Pancreas (tissue), 10 donors: ENCODE results near the gene CERKL. TPM values are rescaled to one million over a fixed set of nuclear protein-coding genes. Genes with fewer than 3 reads are reported as not detected.

Source experiments
- ATAC-seq, 4 donors: fragments of 200-7000 bp; cut with Tn5 transposase; one replicate each; pipeline versions ENCODE4 v1.8.0 to v1.9.1; 2020; ENCODE audit warnings: mild to moderate bottlenecking in 4 of 4, moderate library complexity in 4 of 4
- DNase-seq, 6 donors: peaks; one replicate each; pipeline ENCODE4 v3.0.0-alpha.2; 2020
- FAIRE-seq: peaks from 2 replicates; lab custom pipeline; 2012; peaks lifted over from hg19 to GRCh38; lab: Jason Lieb, UNC
- H3K27ac ChIP-seq, 4 donors: fragments of 200-600 bp; sonication (generic); 1 replicate in 3 of 4; 2 replicates in 1 of 4; pipeline versions ENCODE4 v1.5.0 to v1.8.0; 2020
- H3K27me3 ChIP-seq, 4 donors: fragments of 200-600 bp; one replicate each; pipeline ENCODE4 v1.8.0; 2021
- H3K36me3 ChIP-seq, 3 donors: fragments of 200-600 bp; sonication (generic) in 1 of 3; one replicate each; pipeline versions ENCODE4 v1.5.0 to v1.8.0; 2020 to 2021
- H3K4me1 ChIP-seq, 3 donors: fragments of 200-600 bp; one replicate each; pipeline ENCODE4 v1.8.0; 2021
- H3K4me3 ChIP-seq, 4 donors: fragments of 200-600 bp; sonication (generic) in 2 of 4; one replicate each; pipeline versions ENCODE4 v1.5.0 to v1.8.0; 2020 to 2021
- H3K9me3 ChIP-seq, 4 donors: fragments of 200-600 bp; one replicate each; pipeline ENCODE4 v1.8.0; 2021
- WGBS, 2 donors: extraction: QIAGEN DNeasy Blood & Tissue Kit; methylation state at CpG; one replicate each; pipeline ENCODE4 v1.1.7; 2013; 5-methylcytosine and 5-hydroxymethylcytosine counted together
- intact Hi-C, 3 donors: fragments of 100-400 bp; cut with DNase I; formaldehyde crosslinking; loops; one replicate each; pipeline versions ENCODE4 v1.11.1 to v1.14.2; 2022
- polyA plus RNA-seq, 2 donors: library from polyadenylated mRNA; stranded (reverse); fragments of 200-250 nt; gene quantifications; one replicate each; pipeline ENCODE4 v1.2.3, GENCODE V29; 2013
- total RNA-seq, 6 donors: library from RNA; stranded (reverse); fragmentation: NEBNext Ultra II Directional in 4 of 6; extraction: Animal tissue kit (Norgen Biotek cat#: 25700) in 4 of 6; gene quantifications; one replicate each; pipeline versions ENCODE4 v1.2.1 to v1.2.4, GENCODE V29; 2021 to 2023
- TF ChIP-seq, protein P1 (sequence below), 4 donors: fragments of 200-600 bp; sonication (generic) in 3 of 4; IDR thresholded peaks; one replicate each; pipeline versions ENCODE4 v1.5.0 to v1.8.0; 2021; ENCODE audit warnings: antibody characterized with exemption in 4 of 4
- donor health status: healthy with polysubstance abuse.
- donor health status: DM: no; HTN: no; CAD: no; lungs with moderate emphysema.
- donor health status: DM: no; HTN: no; CAD: no.
- donor health status: control.
- donor health status: control.
- donor health status: Bipolar disorder and iron deficiency.
- donor health status: DM: yes; HTN: yes; CAD: no.
- donor health status: DM: no; HTN: no; CAD: no.
- donor health status: DM: no; HTN: no; CAD: no.
- donor health status: DM: yes; HTN: yes; CAD: no.

Gene CERKL
- total and polyA plus RNA-seq, 8 donors: 0.16 to 4.6 (median 0.56) TPM

DNA sequence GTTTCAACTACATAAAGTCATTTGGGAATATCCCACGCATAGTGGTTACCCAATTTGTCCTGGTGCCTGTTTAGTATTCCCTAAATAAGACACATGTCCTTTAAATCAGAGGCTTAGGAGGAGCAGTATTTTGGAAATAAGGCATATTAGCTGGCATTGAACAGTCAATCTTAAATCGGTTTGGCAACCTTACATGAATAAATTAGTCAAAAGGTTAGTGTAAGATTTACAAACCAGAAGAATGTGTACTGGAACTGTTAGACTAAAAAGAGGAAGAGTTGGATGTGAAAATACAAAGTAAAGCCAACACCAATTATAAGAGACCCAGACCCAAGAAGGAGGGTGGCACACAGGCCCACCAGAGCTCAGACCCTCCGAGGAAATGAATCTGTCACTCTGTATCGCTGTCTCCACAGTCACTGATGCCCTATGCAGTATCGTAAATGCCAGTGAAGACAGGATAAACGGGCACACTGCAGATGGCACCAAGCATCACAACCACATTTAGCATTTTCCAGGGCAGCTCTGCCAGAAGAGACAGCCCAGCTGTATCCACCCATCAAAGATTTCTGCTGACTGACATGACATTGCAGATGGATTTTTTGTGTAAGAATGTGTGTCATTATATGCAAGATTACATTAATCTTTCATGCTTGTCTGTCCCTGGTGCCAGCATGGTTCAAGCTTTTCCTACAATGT, 90.4 kb downstream of the CERKL start:
- intact Hi-C loops: no loop called here
- no peaks in the 10 kb centered on the region for H3K9me3 ChIP-seq
- WGBS, 2 donors: 69 to 88% methylated on average over 6 of the region's 6 CpGs
- H3K4me1 ChIP-seq: no peaks in the 10 kb centered on the region
- no peak for FAIRE-seq
- no peak for DNase-seq
- TF ChIP-seq, protein P1, sequence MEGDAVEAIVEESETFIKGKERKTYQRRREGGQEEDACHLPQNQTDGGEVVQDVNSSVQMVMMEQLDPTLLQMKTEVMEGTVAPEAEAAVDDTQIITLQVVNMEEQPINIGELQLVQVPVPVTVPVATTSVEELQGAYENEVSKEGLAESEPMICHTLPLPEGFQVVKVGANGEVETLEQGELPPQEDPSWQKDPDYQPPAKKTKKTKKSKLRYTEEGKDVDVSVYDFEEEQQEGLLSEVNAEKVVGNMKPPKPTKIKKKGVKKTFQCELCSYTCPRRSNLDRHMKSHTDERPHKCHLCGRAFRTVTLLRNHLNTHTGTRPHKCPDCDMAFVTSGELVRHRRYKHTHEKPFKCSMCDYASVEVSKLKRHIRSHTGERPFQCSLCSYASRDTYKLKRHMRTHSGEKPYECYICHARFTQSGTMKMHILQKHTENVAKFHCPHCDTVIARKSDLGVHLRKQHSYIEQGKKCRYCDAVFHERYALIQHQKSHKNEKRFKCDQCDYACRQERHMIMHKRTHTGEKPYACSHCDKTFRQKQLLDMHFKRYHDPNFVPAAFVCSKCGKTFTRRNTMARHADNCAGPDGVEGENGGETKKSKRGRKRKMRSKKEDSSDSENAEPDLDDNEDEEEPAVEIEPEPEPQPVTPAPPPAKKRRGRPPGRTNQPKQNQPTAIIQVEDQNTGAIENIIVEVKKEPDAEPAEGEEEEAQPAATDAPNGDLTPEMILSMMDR (IDR thresholded peaks at IDR 0.05): no peak
- H3K27ac ChIP-seq: no peak overlapping the region
- ATAC-seq: no peak
- no peaks in the 10 kb centered on the region for H3K36me3 ChIP-seq
- H3K27me3 ChIP-seq: no peaks in the 10 kb centered on the region
- H3K4me3 ChIP-seq: no peak overlapping the region

DNA sequence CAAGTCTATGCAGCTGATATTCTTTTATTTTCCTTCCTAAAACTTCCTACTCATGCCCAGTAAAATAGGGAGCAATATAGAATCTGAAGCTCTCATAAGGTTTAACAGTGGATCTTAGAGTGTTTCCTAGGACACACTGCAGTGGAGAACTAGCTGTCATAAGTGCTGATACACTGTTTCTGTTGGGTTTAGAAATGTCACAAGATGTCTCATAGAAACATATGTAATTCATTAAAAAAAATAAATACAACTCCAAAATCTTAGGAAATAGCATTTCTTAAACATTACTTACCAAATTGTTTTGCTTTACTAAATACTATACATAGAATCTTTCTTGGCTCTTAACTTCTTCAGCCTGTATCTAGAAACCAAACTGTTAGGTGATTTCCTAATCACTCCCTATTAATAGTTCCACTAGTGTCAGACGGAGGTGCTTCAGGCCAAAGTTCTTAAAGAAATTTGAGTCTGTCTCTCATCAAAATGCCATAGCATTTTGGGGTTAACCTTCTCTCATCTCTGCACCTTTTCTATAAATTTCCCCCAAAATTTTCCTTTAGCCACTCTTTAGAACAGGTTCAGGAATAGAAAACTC, 93.7 kb downstream of the CERKL start:
- Histone ChIP-seq H3K36me3 (no peaks in the 10 kb centered on the region), H3K27me3 (no peaks in the 10 kb centered on the region), H3K4me3 (no peak overlapping the region), H3K27ac (no peak overlapping the region), H3K9me3 (no peaks in the 10 kb centered on the region), H3K4me1 (no peaks in the 10 kb centered on the region)
- intact Hi-C loops: no loop called here
- DNase-seq: no peak
- ATAC-seq: no peak
- TF ChIP-seq, protein P1 (IDR thresholded peaks at IDR 0.05): no peak
- 60 to 67% methylated on average over 1 of the region's 1 CpG for WGBS, 2 donors
- FAIRE-seq: no peak

DNA sequence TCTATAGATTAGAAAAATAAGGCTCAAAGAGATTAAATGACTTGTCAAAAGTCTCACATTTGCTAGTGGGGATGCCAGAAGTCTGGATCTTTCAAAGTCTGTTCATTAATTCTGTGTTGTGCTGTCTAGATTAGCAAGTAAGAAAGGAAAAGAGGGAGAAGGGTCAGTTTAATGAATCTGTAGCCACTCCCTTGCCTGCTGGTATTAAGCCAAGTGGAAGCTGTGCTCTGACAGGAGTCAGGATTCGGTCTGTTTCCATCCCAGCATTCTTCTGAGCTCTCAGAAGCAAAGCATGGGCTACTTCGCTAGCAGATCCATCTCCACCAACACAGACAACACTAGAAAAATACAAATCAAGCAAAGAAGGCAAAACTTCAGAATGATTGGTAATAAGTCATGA, 98.5 kb downstream of the CERKL start:
- TF ChIP-seq, protein P1 (IDR thresholded peaks at IDR 0.05): no peak
- Histone ChIP-seq H3K4me1 (no peaks in the 10 kb centered on the region), H3K27ac (no peak overlapping the region), H3K36me3 (no peaks in the 10 kb centered on the region), H3K4me3 (no peak overlapping the region), H3K9me3 (no peaks in the 10 kb centered on the region), H3K27me3 (no peaks in the 10 kb centered on the region)
- WGBS, 2 donors: 79 to 84% methylated on average over 2 of the region's 2 CpGs
- DNase-seq (no peak), FAIRE-seq (no peak), ATAC-seq (no peak)
- intact Hi-C loops: no loop called here

DNA sequence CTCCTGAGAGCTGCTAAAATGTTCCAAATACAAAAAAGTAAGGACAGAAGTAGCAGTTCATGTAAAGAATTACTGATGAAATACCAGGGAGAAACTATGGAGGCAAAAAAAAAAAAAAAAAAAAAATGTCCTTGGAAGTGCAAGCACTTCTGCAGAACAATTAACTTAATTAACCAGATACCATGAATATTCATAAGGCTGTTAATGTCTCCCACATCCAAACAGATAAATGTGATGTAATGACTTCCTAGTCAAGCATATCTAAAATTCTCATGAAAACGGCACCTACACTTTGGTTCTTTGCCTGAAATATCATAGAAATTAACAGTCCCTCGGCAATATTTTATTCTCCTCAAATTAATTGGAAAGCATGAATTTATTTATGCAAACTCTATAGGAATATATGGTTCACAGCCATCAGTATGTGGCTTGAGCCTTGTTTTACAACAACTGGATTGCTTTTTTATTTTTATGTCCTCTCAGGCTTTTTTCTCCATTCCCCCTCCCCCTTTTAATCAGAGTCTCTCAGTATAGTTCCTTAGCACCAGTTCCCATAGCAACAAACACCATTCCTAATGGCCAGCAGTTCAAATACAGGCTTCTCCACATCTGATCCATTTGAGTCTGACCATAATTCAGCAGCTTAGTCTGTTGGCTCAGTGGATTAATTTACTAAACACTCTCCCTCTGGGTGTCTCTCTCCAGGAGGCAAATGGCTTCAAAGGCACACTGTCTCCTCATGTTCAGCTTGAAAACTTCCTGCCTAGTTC, 102.7 kb downstream of the CERKL start:
- ATAC-seq (peak in 2 of 4 donors; percentile 40 to 42), DNase-seq (no peak), FAIRE-seq (no peak)
- H3K36me3 ChIP-seq: no peaks in the 10 kb centered on the region
- no peaks in the 10 kb centered on the region for H3K4me1 ChIP-seq
- no peak overlapping the region for H3K4me3 ChIP-seq
- H3K27me3 ChIP-seq: no peaks in the 10 kb centered on the region
- 50 to 72% methylated on average over 2 of the region's 2 CpGs for WGBS, 2 donors
- intact Hi-C loops: no loop called here
- TF ChIP-seq, protein P1 (IDR thresholded peaks at IDR 0.05): no peak
- H3K9me3 ChIP-seq: no peaks in the 10 kb centered on the region
- no peak overlapping the region for H3K27ac ChIP-seq
